HG02884 (cell line): ENCODE data around the gene CNTN1.

ENCODE experiments used
- ATAC-seq: cut with Tn5 transposase; IDR thresholded peaks from one replicate; pipeline ENCODE4 v1.9.1; 2021; ENCODE audit warnings: mild to moderate bottlenecking, moderate library complexity; ENCODE audit not compliant: unreplicated experiment

Gene CNTN1

DNA sequence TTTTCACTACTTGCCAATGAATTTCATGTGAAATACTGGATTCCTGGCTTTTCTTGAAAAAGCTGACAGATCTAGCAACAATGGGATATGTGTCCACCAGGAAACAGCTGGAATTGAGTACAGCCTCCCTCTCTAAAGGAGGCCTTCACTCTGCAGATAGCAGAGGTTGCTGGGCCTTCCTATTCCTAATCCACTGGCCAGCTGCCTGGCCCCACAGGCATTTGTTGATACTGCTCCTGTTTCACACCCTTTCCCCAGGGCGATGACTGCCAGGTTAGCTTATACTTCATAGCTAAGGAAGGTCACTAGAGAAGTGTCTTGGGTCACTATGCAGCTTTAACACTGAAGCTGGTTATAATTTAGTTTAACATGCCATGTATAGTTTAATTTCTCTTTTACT is 408.3 kb downstream of the CNTN1 start:
- no peak for ATAC-seq

DNA sequence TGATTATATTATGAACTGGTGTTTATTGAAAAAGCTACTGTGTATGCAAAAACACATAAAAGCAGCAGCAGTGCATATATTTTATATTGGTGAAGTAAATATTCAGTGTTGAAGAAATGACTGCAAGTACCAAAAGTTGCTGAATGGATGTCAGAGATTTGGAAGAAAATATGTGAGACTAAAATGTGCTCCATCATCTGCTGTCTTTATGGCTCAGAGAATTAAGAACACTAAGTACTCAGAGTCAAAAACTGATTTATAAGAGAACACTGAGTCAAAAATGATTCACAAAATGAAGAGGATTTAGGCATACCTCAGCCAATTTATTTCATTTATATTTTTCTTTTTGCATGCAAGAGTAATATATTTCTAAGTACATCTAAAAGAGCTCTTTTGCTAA is 409.6 kb downstream of the CNTN1 start:
- ATAC-seq: no peak

DNA sequence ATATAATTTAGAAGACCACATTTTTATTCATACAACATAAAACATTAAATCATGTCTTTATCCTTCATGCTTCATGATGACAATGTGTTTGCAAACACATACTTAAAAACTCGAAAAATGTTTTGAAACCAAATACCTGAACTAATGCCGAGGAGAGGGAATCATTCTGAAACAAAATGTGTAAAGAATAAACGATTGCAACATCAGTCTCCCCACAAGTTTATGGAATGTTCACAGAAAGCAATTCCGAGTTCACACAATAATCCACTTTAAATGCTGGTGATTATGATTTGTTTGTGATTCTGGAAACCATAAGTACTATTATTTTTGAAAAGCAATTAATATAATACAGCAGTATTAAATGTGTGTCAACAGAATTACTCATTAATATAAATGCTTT is 411.4 kb downstream of the CNTN1 start:
- no peak for ATAC-seq

DNA sequence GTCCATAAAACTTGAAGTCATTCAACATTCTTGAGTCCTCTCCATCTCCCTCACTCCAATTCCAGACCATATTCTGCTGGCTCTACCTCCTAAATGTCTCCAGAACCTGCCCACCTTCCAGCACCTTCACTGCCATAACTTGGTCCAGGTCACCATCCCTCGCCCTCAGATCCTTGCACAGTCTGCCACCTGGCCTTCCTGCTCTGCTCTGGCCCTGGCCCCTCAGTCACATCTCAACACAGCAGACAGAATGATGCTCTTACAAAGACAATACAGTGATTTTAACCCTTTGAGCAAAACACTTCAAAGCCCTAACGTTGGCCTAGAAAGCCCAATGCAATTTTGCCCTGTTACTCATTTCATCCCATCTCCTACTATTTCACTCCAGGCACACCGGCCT is 414.1 kb downstream of the CNTN1 start:
- no peak for ATAC-seq

DNA sequence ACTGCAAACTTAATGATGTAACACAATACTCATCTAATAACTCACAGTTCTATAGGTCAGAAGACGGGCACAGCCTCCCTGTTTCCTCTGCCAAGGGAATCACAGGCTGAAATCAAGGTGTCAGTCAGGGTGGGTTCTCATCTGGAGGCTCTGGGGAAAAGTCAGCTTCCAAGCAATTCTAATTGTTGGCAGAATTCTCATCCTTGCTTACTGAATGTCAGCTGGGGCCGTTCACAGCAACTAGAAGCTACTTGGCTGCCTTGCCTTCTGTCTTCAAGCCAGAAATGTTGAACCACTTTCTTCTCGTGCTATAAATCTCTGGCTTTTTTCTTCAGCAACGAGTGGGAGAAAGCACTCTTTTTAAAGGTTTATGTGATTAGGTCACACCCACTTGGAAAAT is 415.8 kb downstream of the CNTN1 start:
- ATAC-seq: no peak

DNA sequence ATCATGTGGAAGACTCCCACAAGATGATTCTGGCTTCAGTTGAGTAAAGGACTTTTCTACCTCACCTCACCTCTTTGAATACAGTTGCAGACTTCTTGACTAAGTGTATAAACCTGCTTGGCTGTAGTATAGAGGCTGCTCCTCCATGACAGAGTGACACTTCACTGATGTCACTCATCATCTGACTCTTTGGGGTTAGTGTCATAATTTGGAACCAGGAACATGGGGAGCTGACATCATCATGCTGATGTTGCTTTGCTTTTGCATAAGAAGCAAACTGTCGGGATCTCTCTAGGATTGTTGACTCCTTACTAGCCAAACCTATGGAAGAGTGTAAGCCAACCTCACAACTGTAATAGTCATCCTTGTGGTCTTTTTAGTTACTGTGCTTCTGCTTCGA is 420.7 kb downstream of the CNTN1 start:
- ATAC-seq: no peak

DNA sequence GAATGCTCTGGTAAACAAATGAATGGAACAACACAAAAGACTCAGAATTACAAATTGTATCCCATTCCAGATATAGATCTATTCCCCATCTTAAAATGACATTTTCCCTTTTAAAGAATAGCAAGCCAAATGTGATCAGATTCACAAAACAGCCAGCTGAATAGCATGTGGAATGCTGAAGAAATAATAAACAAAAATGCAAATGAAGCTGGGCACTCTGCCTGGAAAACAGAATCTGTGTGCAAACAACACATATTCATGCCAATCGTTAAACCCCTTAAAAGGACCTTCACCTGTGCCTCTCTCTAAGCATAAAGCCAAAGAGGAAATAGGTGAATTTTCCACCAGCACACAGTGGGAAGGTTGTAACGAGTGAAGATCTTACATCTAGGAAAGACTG is 428.0 kb downstream of the CNTN1 start:
- ATAC-seq: no peak

DNA sequence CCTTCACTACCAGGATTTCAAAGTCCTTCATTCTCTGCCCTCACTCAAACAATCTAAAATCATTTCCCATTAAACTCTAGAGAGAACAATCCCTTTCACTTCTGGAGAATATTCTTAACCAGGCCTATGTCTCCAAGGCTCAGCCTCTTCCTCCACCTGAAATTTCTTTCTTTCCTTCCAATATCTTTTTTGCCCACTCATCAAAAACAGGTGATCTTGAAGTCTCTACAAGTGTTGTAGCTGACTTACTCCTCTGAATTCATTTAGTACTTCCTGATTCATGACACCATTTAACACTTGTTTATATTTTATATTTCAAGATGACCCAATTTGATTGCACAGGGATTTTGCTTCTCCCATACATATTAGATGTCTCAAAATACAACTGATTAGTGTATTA is 429.1 kb downstream of the CNTN1 start:
- ATAC-seq: no peak
